Activated CD4-positive, alpha-beta T cell treated with anti-CD3 and anti-CD28 coated beads, Interleukin-2, amount 50 U/mL, for 16 hours (primary cell): ENCODE measurements around the gene CSNK1D.
A peak's percentile ranks its signal among the peaks of the same experiment; 100 is the strongest.

Experiments
- DNase-seq: peaks from one replicate; pipeline ENCODE4 v3.0.0-alpha.2; 2020

Gene CSNK1D

DNA sequence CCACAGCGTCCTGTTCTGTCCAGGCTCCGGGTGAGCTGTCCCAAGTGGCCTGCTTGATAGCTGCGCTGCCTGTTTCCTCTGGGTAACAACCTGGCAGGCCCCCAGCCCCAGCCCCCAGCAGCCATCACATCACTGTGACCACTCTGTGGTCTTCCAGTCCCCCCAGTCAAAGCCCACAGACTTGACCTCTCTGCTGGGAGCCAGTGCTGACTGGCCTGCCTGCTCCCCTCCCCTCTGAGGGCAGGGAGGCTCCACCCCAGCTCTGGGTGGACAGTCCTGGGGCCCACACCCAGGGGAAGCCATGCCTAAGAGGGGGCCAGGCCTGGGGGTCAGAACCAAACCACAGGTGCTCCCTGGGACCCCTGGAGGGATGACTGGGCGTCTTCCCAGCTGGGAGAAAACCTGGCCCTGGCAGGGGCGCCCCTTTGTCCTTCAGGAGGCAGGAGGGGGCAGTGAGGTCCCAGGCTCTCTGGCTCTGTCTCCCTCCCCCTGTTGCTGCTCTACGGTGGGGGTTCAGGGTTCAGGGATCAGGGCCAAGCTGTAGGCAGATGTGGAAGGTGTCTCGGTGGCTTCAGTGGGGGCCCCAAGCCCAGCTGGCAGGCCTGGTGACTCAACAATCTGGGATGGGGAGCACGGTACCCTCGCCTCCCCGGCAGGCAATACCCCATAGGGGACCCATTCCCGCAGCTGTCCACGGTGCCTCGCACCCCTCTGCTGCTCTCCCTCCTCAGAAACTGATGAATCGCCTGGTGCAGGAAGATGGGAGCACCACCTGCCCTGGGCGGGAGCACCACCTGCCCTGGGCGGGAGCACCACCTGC is 46.5 kb downstream of the CSNK1D start:
- DNase-seq, result no peak

DNA sequence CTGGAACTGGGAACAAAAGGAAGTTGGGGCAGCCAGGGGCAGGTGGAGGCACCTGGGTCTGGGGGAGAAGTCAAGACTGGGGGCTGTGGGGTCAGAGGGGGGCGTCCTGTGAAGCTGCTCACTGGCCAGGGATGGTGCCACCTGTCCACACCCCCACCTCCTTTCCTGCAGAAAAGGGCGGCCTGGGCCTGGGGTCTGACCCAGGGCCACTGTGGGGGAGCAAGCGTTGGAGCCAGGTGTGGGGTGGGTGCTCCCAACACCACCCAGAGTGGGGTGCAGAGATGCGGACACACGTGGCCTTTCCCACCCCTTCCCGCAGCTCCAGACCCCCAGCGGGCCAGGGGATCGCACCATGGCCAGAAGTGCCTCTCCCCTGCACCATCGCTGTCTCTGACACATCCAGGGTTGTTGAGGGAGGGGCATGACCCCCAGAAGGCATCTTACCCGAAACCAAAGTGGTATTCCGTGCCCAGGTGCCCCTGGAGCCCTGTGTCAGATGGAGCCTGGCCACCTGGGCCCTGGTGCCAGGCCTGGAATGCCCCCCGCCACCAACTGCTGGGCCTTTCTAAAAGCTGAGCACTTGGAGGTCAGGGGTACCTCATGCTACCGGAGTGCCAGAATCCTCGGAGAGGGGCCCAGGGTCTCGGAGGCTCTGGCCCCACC is 47.2 kb downstream of the CSNK1D start:
- DNase-seq, result no peak

DNA sequence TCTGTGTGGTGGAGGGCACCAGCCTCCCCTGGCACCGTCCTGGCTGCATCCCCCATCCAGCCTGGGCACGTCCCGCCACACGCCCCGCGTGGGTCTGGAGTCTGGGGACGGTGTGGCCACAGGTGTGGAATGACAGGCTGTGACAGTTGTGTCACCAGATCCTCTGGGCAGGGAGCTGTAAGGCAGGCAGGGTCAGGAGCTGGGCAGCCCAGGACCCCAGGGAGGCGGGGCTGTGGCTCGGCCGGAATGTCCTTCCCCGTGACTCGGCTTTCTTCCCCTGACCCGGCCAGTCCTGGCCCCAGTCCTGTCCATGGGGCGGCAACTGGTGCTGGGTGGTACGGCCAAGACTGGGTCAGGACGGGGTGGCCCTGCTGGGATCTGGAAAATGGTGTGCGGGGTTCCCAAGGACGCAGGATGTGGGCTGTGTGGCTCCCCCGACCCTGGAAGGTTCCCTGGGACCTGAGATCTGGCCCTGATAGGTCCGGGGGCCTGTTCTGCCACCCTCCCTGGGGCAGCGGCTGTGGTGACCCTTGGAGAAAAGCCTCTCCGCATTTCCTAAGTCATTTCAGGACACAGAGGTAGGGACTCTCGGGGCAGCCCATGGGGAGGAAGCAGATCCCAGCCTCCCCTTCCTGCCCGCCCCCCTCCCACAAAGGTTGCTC is 48.0 kb downstream of the CSNK1D start:
- no peak for DNase-seq

DNA sequence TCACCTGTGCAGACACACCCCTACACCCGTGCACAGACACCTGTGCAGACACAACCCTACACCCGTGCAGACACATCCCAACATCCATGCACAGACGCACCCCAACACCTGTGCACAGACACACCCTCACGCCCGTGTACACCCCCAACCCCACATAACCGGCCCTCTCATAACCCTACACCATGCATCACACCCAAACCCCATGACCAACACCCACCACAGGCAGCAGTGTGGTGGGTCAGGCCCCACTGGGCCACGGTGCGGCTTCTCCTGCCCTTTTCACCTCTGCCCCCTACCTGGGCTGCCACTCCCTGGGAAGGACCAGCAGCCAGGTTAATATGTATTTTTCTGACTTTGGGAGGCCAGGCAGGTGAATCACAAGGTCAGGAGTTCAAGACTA is 48.8 kb downstream of the CSNK1D start:
- DNase-seq, result no peak

DNA sequence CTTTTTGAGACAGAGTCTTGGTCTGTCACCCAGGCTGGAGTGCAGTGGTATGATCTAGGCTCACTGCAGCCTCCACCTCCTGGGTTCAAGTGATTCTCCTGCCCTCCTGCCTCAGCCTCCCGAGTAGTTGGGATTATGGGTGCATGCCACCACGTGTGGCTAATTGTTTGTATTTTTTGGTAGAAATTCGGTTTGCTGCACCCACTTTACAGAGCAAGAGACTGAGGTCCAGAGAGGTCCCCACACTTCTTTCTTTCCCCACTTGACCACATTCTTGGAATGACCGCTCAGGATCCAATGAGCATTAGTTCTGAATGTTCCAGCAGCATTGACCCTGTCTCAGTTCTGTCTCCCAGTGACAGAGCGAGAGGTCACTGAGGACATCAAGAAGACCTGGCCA is 50.0 kb downstream of the CSNK1D start:
- no peak for DNase-seq

DNA sequence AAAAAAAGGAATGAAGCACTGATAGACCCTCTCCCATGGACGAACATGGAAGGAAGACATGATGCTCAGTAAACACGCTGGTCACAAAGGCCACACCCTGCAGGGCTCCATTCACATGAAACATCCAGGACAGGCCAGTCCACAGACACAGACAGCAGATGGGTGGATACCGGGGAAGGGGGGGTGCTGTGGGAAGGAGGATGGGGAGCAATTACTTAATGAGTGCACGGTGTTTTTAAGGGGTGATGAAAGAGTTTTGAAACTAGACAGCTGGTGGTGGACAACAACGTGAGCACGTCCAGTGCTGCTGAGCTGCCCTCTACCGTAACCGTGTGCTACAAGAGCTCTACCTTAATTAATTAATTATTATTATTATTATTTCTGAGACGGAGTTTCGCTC is 50.7 kb downstream of the CSNK1D start:
- DNase-seq, result no peak

DNA sequence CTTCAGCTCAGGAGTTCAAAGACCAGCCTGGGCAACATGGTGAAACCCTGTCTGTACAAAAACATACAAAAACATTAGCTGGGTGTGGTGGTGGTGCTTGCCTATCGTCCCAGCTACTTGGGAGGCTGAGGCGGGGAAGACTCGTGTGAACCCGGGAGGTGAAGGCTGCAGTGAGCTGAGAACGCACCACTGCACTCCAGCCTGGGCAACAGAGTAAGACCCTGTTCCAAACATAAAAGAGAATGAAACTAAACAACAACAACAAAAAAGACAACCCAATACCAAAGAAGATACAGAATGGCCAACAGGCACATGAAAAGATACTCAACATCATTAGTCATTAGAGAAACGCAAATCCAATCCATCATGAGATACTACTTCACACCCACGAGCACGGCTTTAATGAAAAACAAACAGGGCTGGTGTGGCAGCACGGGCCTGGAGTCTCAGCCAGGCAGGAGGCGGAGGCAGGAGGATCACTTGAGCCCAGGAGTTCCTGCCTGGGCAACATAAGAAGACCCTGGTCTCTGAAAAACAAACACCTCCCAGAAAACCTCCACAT is 52.1 kb downstream of the CSNK1D start:
- no peak for DNase-seq

DNA sequence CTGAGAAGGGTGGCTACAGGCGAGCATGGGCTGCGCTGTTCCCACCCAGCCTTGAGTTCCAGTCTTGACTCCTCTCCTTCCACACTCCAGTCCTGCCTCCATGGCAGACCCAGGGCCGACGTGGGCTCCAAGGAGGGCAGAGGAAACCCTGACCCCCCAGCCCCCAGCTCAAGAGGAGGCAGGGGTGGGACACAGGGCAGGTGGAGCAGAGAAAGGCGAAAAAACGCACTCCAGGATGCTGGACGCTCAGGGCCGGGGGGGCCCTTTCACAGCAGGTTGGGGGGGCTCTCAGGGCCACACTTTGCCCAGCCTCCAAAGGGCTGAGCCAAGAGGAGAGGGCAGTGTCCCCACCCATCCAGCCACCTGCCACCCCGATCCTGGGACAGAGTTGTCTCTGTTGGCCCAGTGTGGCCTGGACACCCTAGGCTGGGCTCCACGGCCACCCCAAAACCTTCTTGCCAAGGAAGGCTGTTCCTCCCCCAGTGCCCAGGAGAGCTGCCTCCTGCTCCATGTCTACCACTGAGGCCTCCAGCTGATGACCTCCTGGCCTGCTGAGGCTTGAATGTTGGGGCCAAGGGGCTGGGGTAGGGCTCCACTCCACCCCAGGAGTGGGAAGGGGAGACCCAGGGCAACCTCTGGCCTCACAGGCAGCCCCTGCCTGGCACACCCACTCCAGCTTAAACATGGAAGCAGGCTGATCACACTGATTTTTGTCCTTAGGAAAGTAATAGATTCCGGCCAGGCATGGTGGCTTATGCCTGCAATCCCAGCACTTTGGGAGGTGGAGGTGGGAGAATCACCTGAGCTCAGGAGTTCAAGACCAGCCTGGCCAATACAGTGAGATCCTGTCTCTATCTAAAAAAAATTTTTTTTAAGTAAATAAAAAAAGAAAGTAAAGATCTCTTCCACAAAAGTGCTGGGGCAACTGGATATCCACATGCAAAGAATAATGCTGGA is 53.5 kb downstream of the CSNK1D start:
- DNase-seq, result no peak

DNA sequence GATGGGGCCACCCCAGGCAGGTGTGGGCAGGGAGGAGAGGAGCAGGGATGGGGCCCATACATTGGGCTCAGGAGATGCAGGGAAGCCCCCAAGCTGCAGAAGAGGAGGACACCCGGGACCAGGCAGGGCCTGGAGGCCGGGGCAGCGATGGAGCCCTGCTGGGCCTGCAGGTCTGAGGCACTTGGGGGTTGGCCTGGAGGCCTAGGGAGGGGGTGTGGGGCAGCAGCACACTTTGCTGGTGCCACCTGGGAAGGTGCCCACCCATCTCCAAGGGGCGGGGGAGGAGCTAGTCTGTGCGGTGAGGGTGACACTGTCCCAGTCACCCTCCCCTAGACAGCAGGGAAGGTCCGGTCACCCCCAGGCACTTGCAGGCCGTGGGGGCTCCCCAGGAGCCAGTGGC is 54.4 kb downstream of the CSNK1D start:
- DNase-seq, result no peak

DNA sequence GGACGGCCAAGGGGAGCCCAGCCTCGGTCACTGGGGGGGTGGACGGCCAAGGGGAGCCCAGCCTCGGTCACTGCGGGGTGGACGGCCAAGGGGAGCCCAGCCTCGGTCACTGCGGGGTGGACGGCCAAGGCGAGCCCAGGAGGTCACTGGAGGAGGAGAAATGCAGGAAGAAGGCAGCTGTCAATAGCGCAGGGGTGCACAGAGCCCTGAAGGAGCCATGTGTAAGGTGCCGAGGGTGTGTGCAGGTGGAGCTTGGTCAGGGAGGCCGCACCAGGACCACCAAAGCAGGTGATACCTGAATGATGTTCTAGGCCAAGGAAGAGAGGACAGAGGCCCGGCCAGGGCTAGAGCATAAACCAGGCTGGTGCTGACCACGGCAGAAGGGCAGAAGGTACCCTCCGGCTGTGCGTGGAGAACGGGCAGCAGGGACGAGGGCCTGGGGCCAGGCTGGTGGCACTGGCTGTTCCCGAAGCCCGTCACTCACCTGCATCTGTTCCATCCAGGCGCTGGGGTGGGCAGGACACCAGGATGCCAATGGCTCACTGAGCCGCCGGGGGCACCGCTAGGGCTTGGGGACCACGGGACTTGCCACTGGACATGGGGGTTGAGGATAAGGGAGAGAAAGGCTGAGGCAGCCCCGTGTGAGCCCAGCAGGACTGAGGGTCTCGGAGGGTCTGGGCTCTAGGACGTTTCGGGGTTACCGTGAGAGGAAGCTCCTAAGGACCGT is 55.0 kb downstream of the CSNK1D start:
- DNase-seq, result no peak

DNA sequence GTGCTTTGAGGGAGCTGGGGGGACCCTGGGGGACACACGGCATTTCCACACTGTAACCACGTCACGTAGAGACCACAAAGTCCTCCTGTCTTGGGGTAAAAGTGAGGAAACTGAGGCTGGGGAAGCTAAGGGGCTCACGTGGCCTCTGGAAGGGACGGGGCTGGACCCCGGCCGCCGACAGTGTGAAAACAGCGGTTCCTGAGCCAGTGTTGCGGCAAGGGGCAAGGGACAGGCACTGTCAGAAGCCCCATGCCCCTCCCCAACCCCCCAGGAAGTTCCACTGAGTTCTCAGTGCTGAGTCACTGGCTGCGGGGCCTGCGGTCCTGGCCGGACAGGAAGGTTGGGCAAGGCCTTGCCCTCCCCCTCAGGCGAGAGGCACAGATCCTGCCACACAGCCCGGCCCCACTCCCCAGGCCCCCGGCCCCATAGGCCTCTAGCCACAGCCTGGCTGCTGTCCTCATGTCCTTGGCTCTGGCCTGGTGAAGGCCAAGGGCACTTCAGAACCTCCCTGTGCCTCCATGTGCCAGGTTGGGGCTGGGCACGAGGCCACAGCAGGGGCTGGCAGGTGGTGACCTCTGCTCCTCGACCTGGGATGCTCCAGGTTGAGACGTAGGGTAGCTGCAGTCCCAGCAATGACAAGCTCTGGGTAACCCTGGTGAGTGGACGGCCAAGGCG is 55.8 kb downstream of the CSNK1D start:
- DNase-seq, result no peak

DNA sequence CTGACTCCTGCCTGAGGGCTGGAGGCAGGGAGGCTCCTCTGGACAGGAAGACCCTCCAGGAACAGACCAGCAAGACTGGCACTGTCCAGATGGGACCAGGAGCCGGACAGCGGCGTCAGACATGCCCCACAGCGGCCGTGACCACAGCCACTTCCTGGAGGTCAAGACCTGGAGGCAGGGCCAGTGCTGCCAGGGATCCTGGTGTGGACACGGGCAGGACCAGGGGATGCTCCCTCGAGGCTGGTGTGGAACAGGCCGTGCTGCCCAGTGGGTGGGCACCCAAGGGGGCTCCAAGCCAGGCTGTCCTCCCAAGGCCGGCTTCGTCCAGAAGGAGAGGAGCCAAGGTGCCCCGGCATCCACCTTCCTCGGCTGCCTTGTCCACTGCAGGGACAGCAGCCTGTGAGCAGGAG is 56.4 kb downstream of the CSNK1D start:
- DNase-seq, result no peak

DNA sequence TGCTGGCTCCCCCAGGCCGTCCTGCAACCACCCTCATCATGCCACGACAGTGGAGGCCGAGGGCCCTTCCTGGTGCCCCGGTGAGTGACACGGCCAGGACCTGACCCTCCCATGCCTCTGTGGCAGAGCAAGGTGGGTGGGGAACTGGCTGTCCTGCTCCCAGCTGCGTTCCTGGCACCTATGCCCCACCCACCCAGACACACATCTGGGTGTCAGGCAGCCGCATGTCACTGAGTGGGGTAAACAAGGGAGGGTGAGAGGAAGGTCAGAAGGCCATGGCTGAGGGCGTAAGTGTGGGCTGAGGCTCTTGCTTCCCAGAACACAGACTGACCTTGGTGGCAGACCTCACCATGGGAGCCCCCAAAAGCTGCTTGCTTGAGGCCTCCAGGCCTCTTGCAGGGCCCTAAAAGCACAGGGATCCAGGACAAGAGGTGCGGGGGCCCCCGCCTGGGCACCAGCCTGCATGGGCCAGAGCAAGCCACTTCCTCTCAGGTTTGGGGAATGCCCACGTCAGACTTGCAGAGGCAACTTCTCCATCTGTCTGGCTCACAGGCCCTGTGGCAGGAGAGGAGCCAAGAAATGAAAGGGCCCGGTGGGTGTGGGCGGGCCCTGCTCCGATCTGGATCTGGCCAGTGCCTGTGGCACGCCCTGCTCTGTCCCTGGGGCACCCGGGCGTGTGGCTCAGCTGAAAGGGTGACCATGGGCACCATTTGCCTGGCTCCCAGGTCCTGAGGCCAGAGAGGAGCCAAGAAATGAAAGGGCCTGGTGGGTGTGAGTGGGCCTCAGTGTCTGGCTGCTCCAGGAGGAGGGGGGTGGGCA is 57.0 kb downstream of the CSNK1D start:
- DNase-seq, result peak; percentile 62

DNA sequence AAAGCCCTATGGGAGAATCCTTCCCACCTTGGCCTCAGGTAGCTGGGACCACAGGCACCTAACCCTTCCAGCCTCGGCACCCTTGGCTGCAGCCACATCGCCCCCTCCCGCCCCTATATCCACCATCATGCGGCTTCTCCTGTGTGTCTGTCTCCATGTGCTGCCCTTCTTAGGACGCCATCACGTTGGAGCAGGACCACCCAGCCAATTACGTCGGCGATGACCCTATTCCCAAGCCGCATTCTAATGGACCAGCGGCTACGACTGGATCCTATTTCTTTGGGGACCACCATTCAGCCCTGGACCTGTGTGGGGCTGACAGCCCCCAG is 57.6 kb downstream of the CSNK1D start:
- DNase-seq, result no peak

DNA sequence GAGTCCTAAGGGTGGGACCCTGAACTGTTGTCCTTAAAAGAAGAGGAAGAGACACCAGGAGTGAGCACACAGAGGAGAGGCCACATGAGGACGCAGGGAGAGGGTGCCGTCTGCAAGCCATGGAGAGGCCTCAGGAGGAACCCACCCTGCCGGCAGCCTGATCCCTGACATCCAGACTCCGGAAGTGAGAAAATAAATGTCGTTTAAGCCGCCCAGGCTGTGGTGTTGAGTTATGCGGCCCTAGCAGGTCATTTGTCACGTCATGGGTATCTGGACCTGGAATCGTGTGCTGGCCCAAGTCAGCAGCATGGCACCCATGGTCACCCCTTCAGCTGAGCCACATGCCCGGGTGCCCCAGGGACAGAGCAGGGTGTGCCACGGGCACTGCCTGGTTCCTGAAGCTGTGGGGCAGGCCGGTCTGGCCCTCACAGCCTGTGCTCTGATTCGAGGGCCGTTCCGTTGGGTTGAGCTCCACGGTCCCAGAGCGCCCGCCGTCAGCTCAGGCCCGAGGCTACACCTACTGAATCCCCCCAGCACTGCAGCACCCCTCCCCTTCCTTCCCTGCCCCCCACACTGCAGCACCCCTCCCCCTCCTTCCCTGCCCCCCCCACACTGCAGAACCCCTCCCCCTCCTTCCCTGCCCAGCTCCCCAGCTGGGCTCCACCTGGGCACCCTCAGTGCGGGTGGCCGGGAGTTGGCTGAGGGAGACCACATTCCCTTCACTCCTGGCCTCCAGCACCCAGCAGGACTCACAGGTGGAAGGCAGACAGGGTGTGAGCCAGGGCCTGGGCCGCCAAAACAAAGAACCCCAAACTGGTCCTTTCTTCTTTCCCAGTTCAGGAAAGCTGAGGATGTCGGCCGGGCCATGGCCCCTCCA is 58.2 kb downstream of the CSNK1D start:
- no peak for DNase-seq

DNA sequence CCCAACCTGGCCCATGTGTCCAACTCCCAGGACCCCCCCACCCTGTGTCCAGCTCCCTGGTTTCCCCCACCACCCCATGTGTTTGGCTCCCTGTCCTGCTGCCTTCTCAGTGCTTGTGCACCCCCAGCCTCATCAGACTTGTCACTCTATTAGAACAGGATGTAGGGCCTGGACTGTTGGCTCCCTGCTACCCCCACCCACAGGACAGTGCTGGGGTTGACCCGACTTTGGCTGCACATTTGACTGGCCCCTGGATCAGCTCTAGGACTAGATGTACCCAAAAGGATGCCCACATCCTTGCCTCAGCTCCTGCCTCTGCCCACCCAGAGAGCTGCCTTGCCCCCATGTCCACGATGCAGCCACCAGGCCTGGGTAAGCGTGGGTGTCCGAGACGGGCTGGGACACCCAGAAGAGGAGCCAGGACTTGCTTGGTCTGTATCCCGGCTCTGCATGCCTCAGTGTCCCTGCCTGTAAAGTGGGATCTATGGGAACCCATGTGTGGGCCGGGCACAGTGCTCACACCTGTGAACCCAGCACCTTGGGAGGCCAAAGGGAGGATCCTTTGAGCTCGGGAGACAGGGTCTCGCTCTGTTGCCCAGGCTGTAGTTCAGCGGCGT is 59.4 kb downstream of the CSNK1D start:
- DNase-seq, result no peak

DNA sequence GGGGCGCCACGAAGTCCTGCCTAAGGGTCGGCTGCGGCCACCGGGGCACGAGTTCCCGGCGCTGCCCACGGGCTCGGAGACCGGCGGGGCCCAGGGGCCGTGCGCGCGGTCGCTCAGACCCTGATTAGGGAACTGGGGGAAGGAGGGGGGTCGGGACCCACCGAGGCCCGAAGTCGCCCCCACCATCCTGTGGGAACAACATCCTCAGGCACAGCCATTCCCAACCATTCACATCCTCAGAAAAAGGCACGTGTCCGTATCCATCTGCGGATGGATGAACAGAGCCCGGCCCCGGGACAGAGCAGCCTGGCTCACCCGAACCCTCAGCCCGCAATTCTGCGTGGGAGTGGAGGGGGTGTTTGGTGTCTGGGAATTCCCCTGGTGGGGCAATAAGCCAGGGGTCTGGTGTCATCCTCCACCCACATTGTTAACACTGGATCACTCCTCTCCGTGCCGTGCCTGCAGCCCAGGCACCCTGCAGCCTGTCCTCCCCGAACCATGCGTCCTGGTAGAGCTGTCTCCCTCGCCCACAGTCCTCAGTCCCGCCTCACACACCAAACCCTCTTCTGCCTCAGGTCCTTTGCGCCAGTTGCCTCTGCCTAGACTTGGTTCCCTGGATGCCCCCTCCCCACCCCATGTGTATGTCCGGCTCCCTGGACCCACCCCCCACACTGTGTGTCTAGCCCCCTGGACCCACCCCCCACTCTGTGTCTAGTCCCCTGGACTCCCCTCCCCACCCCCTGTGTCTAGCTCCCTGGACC is 60.1 kb downstream of the CSNK1D start:
- peak; percentile 49 for DNase-seq
